Stimulated activated CD8-positive, alpha-beta memory T cell treated with anti-CD3 and anti-CD28 coated beads, Interleukin-4, amount 100 ng/mL, for 1 hour (primary cell): ENCODE results near the gene NFX1.

Source experiments
- DNase-seq, 2 donors: peaks; one replicate each; pipeline ENCODE4 v3.0.0-alpha.2; 2020; ENCODE audit warnings: low read depth in 2 of 2, low spot score in 1 of 2

The NFX1 gene

DNA sequence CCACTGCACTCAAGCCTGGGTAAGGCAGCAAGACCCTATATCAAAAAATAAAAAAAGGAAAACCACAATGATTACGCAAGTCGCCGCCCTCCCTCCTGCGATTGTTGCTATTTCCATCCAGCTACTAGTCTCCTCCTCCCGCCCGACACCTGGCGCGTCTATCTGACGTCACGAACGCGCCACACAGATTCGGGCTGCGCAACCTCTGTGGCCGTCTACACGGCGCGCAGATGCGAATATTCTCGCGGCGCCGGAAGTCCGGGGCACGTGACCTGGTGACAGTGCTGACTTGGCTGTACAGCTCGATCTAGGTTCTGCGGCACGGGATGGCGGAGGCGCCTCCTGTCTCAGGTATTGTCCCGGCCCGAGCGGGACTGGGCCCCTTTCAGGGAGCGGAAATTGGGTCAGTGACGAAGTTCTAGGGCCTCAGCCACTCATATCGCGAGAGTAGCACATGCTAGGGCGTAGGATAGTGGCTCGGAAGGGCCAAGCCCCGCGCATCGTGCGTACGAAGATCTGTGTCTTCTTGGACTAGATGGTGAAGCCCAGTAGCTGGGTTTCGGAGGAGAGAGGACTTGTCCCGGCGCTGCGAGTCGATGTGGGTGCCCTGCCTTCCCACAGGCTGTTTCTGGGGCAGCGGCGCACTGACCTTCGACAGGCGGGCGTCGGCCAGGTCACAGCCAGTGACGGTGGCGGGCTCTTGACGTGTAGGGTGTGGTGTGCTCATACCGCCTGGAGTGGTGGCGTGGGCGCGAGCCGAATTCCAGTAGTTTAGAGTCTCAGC lies at the start of gene NFX1:
NFX1 (plus strand) TSS at position 270 of the 784 bp plus-strand sequence; CDS start at position 327, 57 bp downstream.
- DNase-seq: peak; percentile 97 to 98

DNA sequence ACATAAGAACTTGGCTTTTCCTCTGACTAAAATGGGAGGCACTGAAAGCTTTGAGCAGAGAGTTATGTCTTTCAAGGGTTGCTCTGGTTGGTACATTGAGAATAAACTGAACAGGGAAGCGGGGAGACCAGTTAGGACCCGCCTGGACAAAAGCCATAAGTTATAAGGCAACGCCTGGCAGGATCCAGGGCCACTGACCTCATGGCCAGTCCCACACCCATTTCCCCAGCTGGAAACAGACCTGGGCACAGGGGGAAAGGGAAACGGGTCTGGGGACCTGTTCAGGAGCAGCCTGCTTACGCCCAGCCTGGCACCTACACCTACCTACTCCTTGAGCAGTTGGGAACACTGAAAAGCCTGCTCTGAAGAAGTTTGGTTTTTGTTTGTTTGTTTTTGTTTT lies 49.0 kb upstream of the NFX1 start:
- no peak for DNase-seq

DNA sequence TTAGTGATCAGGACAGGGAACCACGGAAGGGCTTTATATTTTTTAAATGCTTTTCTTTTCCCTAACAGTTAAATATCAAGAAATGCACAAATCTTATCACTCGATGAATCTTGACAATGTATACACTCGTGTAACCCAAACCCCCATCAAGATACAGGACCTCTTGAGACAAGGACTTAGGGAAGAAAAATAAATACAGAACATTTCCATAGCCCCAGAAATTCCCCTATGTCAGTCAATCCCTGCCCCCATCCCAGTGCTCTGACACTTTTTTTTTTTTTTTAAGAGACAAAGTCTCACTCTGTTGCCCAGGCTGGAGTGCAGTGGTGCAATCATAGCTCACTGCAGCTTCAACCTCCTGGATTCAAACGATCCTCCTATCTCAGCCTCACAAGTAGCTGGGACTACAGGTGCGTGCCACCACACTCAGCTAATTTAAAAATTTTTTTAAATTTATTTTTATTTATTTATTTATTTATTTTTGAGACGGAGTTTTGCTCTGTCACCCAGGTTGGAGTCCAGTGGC lies 47.6 kb upstream of the NFX1 start:
- no peak for DNase-seq

DNA sequence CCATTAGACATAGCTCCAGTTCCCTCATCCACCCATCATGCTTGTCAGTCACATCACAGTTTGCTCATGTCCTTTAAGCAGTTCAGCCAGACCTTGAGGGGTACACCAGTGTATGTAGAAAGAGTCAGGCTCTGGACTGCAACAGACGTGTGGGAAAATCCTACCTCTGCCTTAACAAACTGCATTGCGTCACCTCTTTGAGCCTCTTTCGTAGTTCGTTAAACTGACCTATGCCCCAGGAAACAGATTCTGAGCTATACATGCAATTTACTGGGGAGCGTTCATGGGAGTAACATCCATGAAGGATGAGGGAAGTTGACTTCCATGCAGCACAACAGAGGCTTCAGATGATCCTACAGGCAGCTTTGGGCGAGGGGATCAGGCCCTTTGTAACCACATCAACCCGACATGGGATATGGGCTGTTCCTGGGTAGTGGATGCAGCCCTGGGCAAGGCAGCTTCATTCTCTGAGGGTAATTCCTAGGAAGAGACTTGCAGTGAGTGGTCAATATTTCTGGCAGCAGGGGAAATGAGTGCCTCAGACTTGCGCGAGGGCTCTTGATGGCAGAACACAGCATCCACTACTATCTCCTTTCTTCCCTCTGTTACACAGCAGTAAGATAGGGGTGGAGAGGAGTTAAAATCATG lies 46.1 kb upstream of the NFX1 start:
- DNase-seq: no peak

DNA sequence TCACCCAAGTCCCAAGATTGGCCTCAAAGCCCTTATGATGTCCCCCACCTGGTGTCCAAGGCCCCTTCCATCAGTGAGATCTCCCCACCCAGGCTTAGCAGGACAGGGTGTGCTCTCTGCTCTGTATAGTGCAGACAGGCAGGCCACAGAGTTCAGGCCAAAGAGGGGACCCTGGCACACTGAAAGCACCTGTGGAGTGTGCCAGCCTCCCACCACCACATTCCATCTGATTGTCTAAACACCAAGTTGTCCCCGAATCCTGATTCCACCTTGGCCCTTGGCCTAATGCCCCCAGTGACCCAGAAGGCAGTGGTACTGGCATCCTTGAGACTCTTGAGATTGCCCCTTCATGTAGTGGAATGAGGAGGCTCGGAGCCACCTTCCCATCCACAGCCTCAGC lies 45.0 kb upstream of the NFX1 start:
- DNase-seq: no peak

DNA sequence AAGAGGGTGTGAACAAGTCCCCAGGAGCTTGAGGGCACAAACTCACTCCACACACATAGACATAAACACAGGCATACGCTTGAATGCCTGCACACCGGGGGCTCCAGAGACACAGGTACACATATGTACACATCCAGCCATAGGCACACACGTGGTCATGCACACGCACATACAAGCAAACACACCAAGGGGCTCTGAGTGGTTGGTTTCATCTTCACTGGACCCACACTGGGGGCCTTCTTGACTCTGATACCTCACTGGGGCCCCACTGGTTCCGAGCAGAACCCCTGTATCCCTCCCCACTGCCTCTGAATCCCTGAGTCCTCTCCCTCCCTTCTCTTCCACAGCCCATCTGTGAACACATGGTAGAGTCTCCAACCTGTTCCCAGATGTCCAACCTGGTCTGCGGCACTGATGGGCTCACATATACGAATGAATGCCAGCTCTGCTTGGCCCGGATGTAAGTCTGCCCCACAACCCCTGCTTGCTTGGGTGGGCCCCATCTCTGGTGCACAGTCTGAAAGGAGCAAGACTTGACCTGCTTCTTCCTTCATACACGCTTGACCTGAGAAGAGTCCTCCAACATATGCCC lies 44.0 kb upstream of the NFX1 start:
- no peak for DNase-seq

DNA sequence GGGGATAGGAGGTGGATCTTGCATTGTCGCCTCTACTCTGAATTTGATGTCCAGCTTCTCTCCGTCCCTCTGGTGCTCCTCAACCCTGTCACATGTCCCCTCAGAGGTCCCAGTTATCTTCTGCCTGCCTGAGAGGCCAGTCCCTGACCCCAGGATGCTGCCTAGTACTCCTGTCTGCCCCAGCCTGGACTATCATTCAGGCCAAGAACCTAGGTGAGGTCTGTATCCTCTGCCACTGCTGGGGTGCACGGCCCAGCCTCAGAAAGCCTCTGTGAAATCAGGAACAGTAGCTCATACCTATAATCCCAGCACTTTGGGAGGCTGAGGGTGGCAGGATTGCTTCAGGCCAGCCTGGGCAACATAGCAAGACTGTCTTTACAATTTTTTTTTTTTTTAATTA lies 41.7 kb upstream of the NFX1 start:
- no peak for DNase-seq

DNA sequence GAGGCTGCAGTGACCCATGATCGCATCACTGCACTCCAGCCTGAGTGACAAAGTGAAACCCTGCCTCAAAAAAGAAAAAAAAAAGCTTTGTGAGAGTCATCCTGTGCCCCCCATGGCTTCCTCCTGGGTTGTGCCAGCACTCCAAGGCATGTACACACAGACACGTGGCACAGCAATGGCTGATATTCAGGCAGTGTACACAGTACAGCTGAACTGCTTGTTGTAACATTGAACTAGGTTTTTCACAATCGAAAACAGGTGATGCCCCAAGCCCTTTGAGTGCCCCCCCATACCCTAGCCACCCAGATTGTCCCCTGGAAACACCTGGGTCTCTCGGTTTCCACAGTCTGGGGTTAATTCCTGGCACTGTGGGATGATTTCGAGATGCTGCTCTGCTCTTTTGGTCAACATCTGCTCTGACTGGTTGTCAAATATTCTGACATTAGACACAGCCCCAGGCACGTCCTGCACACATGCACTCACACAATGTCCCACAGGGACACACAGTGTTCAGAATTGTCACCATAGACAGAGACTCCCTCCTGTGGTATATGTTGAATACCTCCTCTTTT lies 41.1 kb upstream of the NFX1 start:
- DNase-seq: no peak

DNA sequence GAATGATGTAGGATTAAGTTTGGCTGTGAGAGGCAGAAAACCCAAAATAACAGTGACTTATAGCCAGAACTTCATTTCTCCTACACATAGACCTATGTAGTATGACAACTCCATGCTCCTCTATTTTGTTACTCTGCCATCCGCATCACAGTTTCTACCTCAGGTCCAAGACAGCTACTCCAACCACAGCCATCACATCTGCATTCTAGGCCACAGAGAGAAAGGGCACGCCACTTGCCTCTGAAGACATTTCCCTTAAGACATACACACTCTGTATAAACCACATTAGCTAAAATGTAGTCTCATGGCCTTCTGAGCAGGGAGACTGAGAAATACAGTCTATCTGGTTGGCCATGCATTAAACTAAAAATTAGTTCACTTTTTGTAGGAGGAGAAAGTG lies 40.3 kb upstream of the NFX1 start:
- DNase-seq: no peak

DNA sequence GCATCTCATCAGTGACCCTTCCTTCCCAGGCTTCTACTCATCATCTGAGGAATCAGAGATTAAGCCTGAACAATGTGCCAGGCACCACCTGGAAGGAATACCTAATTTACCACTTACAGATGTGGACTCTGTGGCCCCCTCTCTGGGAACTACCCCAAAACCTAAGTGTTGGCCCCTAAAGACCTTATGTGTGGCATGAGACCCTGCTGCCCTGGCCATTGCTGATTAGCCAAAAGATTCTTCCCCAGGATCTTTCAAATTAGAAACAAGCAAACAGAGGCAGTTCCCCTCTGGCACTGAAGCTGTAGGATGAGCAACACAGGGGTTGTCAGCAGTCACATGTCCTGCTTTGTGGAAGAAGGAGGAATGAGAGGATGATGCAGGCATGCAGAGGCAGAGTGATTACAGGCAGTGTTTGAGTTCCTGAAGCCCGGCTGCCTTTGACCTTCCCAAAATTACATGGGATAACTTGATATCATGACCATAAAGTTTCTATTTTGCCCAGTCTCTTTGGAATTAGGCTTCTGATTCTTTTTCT lies 39.8 kb upstream of the NFX1 start:
- no peak for DNase-seq

DNA sequence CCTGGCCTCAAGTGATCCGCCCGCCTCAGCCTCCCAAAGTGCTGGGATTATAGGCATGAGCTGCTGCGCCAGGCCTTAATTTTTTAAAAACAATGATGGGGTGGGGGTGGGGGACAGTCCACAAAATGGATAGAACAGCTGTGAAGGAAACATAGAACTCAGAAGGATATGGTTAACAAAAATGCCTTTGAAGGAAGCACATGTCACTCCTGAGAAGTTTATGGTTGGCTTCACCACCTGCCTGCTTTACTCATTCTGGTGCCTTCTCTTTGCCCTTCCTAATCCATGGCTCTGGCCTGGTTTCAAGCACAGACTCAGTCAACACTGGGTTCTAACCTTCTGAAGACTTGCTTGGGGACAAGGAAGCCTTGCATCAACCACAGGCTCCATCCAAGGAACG lies 36.1 kb upstream of the NFX1 start:
- DNase-seq: no peak

DNA sequence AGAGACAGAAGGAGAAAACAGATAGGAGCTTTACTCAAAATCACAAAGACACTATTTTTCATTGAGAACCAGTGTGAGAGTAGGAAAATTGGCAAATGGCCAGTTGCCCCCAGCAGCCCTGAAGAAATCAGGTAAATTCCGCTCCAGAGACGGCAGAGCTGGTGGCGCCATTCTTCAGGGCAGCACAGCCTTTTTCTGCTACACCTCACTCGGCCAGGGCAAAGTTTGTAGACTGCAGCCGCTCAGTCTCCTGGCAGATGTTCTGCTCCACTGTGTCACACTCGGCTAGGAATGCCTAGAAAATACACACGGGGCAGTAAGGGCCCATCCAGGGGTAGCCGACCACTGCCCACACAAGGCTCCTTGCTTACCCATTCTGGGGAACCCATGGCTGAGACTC lies 35.3 kb upstream of the NFX1 start:
- no peak for DNase-seq

DNA sequence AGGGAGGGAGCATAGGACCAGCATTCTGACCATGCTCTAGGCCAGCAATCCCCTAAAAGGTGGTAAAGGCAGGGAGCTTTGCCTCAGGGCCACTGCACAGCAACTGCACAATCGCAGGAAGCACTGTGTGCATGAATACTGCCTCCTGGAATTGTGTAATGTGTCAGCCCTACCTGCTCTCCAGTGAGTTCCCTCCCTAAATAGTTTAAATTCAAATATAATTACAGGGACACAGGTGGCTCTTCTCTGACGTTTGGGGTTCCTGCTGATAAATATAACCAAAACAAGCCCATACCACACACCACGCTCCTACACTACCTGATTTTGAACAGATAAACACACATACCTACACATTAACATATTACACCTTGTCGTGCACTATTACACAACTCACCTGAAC lies 34.8 kb upstream of the NFX1 start:
- DNase-seq: no peak

DNA sequence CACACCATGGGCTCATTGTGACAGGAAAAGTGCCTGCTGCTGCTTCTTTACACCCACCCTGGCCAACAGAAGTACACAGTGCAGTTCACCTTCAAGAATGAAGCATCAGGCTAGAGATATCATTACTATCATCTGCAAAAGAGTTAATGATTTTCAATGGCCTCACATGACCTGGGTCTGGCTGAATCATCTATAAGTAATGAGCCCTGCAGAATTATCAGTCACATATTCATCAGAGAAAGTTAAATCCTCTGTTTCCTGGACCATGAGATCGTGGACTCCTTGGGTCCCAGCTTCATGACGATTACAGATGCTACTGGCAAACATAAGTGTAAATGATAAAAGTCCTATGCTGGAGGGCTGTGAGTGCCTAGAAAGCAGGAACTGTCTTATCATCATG lies 34.1 kb upstream of the NFX1 start:
- DNase-seq: no peak

DNA sequence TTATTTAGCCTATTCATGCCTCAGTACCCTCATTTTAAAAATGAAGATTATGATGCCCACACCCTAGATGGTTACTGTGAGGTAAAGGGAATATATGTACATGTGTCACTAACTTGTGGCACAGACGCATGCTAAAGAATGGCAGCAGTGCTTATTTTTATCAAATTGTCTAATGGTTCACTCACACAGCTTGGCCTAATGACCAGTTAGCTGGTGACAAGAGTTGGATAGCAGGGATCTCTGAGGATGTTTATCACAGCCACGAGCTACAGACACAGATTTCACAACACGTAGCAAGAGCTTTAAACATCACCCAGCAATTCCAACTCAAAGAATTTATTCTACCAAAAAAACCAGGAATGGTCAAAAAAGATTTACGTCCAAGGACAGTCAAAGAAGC lies 33.0 kb upstream of the NFX1 start:
- no peak for DNase-seq

DNA sequence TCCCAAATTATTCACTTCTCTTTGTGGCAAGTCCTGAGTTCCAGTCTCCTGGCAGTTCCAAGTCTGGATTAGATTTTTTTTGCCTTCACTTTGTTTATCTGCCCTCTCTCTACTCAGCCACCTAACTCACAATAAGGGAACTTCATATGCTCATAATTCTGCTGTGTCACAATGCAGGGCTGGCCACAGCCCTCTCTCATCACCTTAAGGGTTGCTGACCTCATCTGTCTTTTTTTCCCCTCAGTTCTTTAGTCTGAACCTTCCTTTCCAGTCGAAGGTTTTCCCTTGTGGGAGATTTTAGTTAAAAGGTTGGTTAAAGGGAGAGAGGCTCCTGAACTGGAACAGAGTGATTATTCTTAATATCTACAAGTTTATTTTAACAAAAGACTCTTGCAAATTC lies 29.9 kb upstream of the NFX1 start:
- DNase-seq: no peak

DNA sequence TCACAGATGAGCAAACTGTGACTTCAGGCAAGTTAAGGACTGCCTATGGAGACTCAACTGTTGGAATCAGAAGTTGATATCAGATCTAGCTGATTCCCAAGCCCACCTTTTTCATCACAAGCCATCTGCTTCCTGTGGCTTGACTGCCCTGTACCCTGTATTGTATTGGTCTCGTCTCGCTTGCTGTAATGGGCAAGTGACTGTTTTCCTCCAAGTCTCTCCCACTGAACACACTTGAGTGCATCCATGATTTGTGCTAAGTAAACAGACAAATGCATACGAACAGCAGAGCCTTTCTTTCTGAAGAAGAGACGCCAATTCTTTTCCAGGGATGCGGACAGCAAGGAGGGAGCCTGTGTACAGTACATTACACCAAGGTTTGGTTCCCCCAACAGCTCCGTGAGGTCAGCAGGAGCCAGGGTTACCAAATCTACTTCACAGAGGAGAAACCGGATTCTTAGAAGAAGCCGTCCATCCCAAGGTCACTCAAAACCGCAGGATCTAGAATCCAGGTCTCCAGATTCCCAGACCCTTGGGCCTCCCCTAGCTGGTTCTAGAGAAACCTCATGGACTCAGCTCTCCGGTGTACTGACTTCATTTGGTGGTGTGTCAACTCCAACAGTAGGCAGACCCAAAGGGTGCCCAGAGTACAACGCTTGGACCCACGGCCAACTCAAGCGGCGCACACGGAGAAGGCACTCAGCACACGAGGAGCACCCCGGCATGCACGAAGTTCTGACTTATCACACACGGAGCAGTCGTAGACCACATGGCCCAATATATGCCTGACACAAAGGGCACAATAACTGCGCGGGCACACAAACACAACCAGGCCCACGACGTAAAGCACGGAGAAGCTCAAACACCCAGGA lies 26.9 kb upstream of the NFX1 start:
- no peak for DNase-seq

DNA sequence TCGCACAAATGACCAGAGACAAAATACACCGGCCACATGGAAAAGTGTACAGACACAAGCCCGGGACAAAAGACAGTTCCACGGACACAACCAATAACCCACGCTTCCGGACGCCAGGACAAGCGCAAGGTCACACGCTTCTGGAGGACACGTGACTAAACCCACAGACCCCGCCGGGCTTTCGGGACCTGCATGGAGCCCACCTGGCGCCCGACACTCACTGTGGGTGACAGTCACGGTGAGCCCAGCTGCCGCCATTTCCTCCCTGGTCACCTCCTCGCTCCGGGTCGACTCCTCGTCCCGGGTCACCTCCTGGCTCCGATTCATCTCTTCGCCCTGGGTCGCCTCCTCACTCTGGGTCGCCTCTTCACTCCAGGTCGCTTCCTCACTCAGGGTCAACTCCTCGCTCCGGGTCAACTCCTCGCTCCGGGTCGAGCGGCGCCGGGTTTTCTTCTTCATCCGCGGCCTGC lies 26.3 kb upstream of the NFX1 start:
- no peak for DNase-seq

DNA sequence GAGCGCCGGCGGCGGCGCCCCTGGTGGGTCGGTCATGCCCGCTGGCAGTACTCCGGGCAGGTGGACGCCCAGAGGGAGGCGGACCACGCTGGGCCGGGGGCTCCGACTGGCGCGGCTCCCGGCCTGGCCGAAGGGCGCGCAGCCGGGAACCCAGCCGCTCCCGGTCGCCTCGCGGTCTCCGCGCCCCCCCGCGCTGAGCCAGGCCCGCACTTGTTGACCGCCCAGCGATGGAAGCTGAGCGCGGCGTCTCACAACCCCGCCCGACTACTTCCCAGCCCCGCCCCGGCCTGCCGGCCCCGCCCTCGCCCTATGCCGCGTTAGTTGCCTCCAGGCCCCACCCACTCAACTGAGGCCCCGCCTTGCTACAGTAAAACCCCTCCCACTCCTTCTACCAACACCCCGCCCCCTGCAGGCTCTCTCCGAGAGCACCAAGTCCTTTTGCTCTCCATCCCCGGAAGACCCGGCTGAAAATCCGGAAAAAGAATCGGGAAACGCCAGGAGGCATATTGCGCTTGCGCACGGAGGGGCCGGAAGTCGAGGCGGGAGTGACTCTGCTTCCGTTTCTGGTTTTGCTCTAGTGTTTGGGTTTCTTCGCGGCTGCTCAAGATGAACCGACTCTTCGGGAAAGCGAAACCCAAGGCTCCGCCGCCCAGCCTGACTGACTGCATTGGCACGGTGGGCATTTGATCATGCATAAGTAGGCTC lies 25.7 kb upstream of the NFX1 start, which contains the start of the genes BAG1 and CHMP5:
BAG1 (minus strand) TSS at position 236 of the 705 bp plus-strand sequence.
CHMP5 (plus strand) TSS at position 577 of the 705 bp plus-strand sequence; CDS start at position 607, 30 bp downstream.
- peak; percentile 100 for DNase-seq
